ENCODE measurements around the gene PEX16. TPM values are rescaled to one million over a fixed set of nuclear protein-coding genes. Genes with fewer than 3 reads are reported as not detected.

Gene PEX16
- total RNA-seq, 1 donor from 2014 or later = 22.7 TPM

GRCh38 chr11:45927684-45928413 lies 10.2 kb upstream of the PEX16 start:
- Histone ChIP-seq H3K4me3 (no peak overlapping the region), H3K27ac (no peak overlapping the region), H3K27me3 (ENCODE audit: low read depth) (peaks cover 12% of the 10 kb centered on the region), H3K36me3 (peaks cover 14% of the 10 kb centered on the region), H3K9me3 (no peaks in the 10 kb centered on the region), H3K4me1 (peaks cover 23% of the 10 kb centered on the region)
- TF ChIP-seq, protein P1, sequence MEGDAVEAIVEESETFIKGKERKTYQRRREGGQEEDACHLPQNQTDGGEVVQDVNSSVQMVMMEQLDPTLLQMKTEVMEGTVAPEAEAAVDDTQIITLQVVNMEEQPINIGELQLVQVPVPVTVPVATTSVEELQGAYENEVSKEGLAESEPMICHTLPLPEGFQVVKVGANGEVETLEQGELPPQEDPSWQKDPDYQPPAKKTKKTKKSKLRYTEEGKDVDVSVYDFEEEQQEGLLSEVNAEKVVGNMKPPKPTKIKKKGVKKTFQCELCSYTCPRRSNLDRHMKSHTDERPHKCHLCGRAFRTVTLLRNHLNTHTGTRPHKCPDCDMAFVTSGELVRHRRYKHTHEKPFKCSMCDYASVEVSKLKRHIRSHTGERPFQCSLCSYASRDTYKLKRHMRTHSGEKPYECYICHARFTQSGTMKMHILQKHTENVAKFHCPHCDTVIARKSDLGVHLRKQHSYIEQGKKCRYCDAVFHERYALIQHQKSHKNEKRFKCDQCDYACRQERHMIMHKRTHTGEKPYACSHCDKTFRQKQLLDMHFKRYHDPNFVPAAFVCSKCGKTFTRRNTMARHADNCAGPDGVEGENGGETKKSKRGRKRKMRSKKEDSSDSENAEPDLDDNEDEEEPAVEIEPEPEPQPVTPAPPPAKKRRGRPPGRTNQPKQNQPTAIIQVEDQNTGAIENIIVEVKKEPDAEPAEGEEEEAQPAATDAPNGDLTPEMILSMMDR (IDR thresholded peaks at IDR 0.05) = no peak
- intact Hi-C loops (cut with DNase I) = no loop called here
- ATAC-seq (no peak), DNase-seq (no peak)

- no peak overlapping the region for H3K27ac ChIP-seq
- no peak for DNase-seq
- TF ChIP-seq, protein P1 (IDR thresholded peaks at IDR 0.05) = no peak
- intact Hi-C loops (cut with DNase I) = no loop called here
- H3K4me1 ChIP-seq = peaks cover 26% of the 10 kb centered on the region
- no peaks in the 10 kb centered on the region for H3K9me3 ChIP-seq
- peaks cover 11% of the 10 kb centered on the region for H3K36me3 ChIP-seq
- H3K27me3 ChIP-seq (ENCODE audit: low read depth) = peaks cover 17% of the 10 kb centered on the region
- no peak for ATAC-seq
- H3K4me3 ChIP-seq = no peak overlapping the region
Observed at GRCh38 chr11:45927332-45927683, 9.6 kb upstream of the PEX16 start.

DNA sequence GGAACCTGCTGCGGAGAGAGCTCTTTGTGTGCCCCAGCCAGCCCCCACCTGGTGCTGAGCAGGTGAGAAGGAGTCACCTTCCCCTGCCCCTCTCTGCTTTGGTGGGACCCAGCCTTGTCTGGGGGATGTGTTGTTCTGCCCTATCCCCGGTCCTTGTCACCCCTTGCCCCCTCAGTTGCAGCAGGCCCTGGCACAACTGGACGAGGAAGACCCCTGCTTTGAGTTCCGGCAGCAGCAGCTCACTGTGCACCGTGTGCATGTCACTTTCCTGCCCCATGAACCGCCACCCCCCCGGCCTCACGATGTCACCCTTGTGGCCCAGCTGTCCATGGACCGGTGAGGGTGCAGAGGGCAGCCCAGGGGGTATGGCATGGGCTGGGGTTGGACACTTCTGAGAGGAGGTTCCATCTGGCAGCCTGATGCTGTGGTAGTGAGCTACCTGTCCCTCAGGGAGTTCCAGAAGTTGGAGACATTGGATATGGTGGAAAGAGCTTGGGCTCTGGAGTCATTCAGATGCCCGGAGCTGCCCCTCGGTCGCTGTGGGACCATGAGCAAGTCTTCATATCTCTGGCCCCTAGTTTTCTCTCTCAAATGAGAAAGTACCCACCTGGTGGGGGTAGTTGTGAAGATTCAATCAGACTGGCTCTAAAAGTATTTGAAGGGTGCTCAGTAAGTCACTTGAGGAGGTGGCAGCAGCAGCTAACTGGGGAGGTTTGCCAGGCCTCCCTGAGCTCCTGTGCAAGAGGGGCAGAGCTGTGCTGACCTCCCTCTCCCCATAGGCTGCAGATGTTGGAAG lies 9.1 kb upstream of the PEX16 start:
- intact Hi-C loops (cut with DNase I) = no loop called here
- peaks cover 32% of the 10 kb centered on the region for H3K4me1 ChIP-seq
- DNase-seq = no peak

GRCh38 chr11:45926001-45926401 lies 8.3 kb upstream of the PEX16 start:
- no peak for DNase-seq
- no peaks in the 10 kb centered on the region for H3K36me3 ChIP-seq
- no peak for ATAC-seq
- H3K27ac ChIP-seq = no peak overlapping the region
- H3K4me1 ChIP-seq = peaks cover 36% of the 10 kb centered on the region
- TF ChIP-seq, protein P1 (IDR thresholded peaks at IDR 0.05) = no peak
- H3K27me3 ChIP-seq (ENCODE audit: low read depth) = peaks cover 26% of the 10 kb centered on the region
- intact Hi-C loops (cut with DNase I) = no loop called here
- no peak overlapping the region for H3K4me3 ChIP-seq
- H3K9me3 ChIP-seq = no peaks in the 10 kb centered on the region

More for the DNA sequence above, 9.1 kb upstream of the PEX16 start:
- no peak for ATAC-seq
- no peak overlapping the region for H3K4me3 ChIP-seq
- no peak overlapping the region for H3K27ac ChIP-seq
- peaks cover 23% of the 10 kb centered on the region for H3K27me3 ChIP-seq (ENCODE audit: low read depth)
- peaks cover 5% of the 10 kb centered on the region for H3K36me3 ChIP-seq
- H3K9me3 ChIP-seq = no peaks in the 10 kb centered on the region
- TF ChIP-seq, protein P1 (IDR thresholded peaks at IDR 0.05) = no peak

DNA sequence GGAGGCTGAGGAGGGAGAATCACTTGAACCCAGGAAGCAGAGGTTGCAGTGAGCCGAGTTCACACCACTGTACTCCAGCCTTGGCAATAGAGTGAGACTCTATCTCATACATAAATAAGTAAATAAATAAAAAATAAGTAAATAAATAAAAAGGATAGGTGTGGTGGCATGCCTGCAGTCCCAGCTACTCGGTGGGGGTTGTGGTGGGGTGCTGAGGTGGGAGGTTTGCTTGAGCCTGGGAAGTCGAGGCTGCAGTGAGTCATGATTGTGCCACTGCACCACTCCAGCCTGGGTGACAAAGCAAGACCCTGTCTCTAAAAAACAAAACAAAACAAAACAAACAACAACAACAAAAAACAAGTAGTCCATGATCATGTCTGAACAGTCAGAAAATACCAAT lies 7.9 kb upstream of the PEX16 start:
- Histone ChIP-seq H3K36me3 (no peaks in the 10 kb centered on the region), H3K4me1 (peaks cover 32% of the 10 kb centered on the region), H3K9me3 (no peaks in the 10 kb centered on the region), H3K27ac (no peak overlapping the region), H3K27me3 (ENCODE audit: low read depth) (peaks cover 26% of the 10 kb centered on the region), H3K4me3 (no peak overlapping the region)
- TF ChIP-seq, protein P1 (IDR thresholded peaks at IDR 0.05) = no peak
- no peak for DNase-seq
- intact Hi-C loops (cut with DNase I) = no loop called here
- ATAC-seq = no peak

Measured in lower lobe of right lung (tissue), 2 donors.